ENCODE results near the gene SLC12A2. TPM values are rescaled to one million over a fixed set of nuclear protein-coding genes. Genes with fewer than 3 reads are reported as not detected.

Gene SLC12A2
- total and polyA plus RNA-seq, 9 of the 15 experiments (the other 6 are each of a cell fraction or from before 2014, with no cell fraction given), result 5.1 to 20.3 (median 12.6) TPM

- no peak for TF ChIP-seq ZNF140 (CRISPR knock-in tag; IDR thresholded peaks at IDR 0.05)
- no peak for TF ChIP-seq CTCFL (IDR thresholded peaks at IDR 0.05; ENCODE audit: borderline replicate concordance, insufficient read depth, low read depth, low read length, poor library complexity, severe bottlenecking)
- no peak for TF ChIP-seq MCM3 (IDR thresholded peaks at IDR 0.05)
- no peak for TF ChIP-seq CBX8 (IDR thresholded peaks at IDR 0.05; ENCODE audit: borderline replicate concordance, extremely low read depth, low read depth, low read length, poor library complexity, severe bottlenecking)
- TF ChIP-seq RBBP5 (IDR thresholded peaks at IDR 0.05; ENCODE audit: borderline replicate concordance, insufficient read depth, low read length, poor library complexity, severe bottlenecking), result peak; percentile 46
- TF ChIP-seq MAFK (IDR thresholded peaks at IDR 0.05; ENCODE audit: low read length), result no peak
- 0 out of 2 replicates have a peak, but pooled peaks have one; percentile 36 for TF ChIP-seq NR3C1 (CRISPR knock-in tag; IDR thresholded peaks at IDR 0.05)
- no peak for TF ChIP-seq ZNF668 (CRISPR knock-in tag; IDR thresholded peaks at IDR 0.05)
- no peak for TF ChIP-seq ZNF717 (CRISPR knock-in tag; IDR thresholded peaks at IDR 0.05)
- TF ChIP-seq ZFP91 (CRISPR knock-in tag; IDR thresholded peaks at IDR 0.05), result no peak
- TF ChIP-seq POU5F1 (IDR thresholded peaks at IDR 0.05; ENCODE audit: borderline replicate concordance, low read depth, low read length, partially characterized antibody), result no peak
- no peak for TF ChIP-seq HDAC8 (tag; IDR thresholded peaks at IDR 0.05)
- TF ChIP-seq ETS2 (tag; IDR thresholded peaks at IDR 0.05; ENCODE audit: borderline replicate concordance, poor library complexity, severe bottlenecking), result no peak
- TF ChIP-seq MAFG (tag; conservative IDR thresholded peaks at IDR 0.05), result no peak
- TF ChIP-seq EHMT2 (IDR thresholded peaks at IDR 0.05), result no peak
- no peak for TF ChIP-seq ZNF253 (CRISPR knock-in tag; conservative IDR thresholded peaks at IDR 0.05)
- TF ChIP-seq UBTF (IDR thresholded peaks at IDR 0.05; ENCODE audit: borderline replicate concordance in 1 of 2, low read depth in 2 of 2, low read length in 2 of 2), result peak; percentile 2 to 16; a peak in 1 of 4 replicates
- no peak for TF ChIP-seq POLR2AphosphoS5 (IDR thresholded peaks at IDR 0.05; ENCODE audit: control insufficient read depth, insufficient read depth, low read depth, low read length)
- TF ChIP-seq THAP7 (CRISPR knock-in tag; IDR thresholded peaks at IDR 0.05), result no peak
- no peak for TF ChIP-seq TRIM28 (IDR thresholded peaks at IDR 0.05)
Measured at GRCh38 chr5:128084228-128085167, 932 bp downstream of the SLC12A2 start (continued).
